Activated CD4-positive, alpha-beta T cell treated with anti-CD3 and anti-CD28 coated beads, Interleukin-2, amount 10 ng/mL, durations not matched to agents 7 days and 5 days (primary cell): ENCODE data around the gene KL. TPM values are rescaled to one million over a fixed set of nuclear protein-coding genes. Genes with fewer than 3 reads are reported as not detected.
A peak's percentile ranks its signal among the peaks of the same experiment; 100 is the strongest.

Experiments
- CTCF ChIA-PET: fragments of 350-600 bp; sonication (Branson Sonifier 250); formaldehyde crosslinking; loops from one replicate; lab custom pipeline; 2021; ENCODE audit warnings: antibody characterized with exemption; lab: Charles Lee
- POLR2A ChIA-PET: fragments of 350-600 bp; sonication (Branson Sonifier 250); formaldehyde crosslinking; loops from one replicate; lab custom pipeline; 2021; ENCODE audit warnings: antibody characterized with exemption; lab: Charles Lee
- DNase-seq: peaks from one replicate; pipeline ENCODE4 v3.0.0-alpha.2; 2020
- H3K27ac Mint-ChIP-seq: one replicate; pipeline ENCODE4 v1.8.0; 2021; ENCODE audit warnings: mild to moderate bottlenecking, moderate library complexity, mixed read lengths
- H3K27me3 Mint-ChIP-seq: one replicate; pipeline ENCODE4 v1.8.0; 2021; ENCODE audit warnings: mixed read lengths
- H3K36me3 Mint-ChIP-seq: one replicate; pipeline ENCODE4 v1.8.0; 2021; ENCODE audit warnings: low read depth, mixed read lengths
- H3K4me1 Mint-ChIP-seq: one replicate; pipeline ENCODE4 v1.8.0; 2021; ENCODE audit warnings: mixed read lengths
- H3K4me3 Mint-ChIP-seq: one replicate; pipeline ENCODE4 v1.8.0; 2021; ENCODE audit warnings: mild to moderate bottlenecking, moderate library complexity, mixed read lengths
- H3K9me3 Mint-ChIP-seq: one replicate; pipeline ENCODE4 v1.8.0; 2021; ENCODE audit warnings: mixed read lengths
- total RNA-seq, 2 experiments: library from RNA; stranded (reverse); gene quantifications; one replicate each; pipeline ENCODE4 v1.2.3, GENCODE V29; 2021

KL gene
- total RNA-seq, 2 experiments from 2014 or later = 0.25 to 0.27 TPM

DNA sequence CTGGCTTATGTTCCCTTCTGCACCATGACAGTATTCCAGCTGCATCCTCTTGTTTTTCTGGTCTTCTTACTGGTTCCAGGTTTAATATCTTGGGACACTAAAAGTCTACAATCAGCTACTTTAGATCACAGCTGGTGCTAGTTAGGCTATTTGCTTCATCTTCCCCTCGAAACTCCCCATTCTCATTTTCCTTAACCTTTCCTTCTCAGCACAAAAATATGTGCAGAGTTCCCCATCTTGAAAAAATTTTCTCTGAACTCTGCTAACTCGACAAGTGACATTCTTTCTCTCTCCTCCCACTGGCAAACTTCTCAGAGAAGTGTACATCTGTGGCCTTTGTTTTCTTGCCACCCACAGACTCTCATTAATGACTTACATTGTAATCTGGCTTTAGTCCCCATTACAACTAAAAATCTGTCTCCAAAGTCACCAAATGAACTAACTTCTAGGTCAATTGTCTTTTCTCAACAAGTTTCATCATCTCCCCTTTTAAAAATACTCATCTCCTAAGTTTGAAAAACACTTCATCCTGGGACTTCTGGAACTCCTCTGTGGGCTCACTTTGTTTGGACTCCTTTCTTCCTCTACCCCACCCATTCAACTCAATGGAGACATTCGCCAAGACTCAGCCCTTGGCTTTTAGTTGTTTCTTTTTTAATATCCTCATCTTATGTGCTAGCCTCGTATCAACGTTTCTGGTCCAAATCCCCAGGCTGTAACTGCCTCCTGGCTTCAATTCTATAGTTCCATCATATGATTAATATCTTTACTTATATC is 7.1 kb upstream of the KL start:
- Mint-ChIP-seq H3K4me1 (peaks cover 4% of the 10 kb centered on the region), H3K9me3 (peaks cover 22% of the 10 kb centered on the region), H3K27me3 (peaks cover 55% of the 10 kb centered on the region), H3K27ac (no peak overlapping the region), H3K4me3 (no peak overlapping the region), H3K36me3 (peaks cover 1% of the 10 kb centered on the region)
- ChIA-PET CTCF (no interaction called here), POLR2A (no interaction called here)
- no peak for DNase-seq

DNA sequence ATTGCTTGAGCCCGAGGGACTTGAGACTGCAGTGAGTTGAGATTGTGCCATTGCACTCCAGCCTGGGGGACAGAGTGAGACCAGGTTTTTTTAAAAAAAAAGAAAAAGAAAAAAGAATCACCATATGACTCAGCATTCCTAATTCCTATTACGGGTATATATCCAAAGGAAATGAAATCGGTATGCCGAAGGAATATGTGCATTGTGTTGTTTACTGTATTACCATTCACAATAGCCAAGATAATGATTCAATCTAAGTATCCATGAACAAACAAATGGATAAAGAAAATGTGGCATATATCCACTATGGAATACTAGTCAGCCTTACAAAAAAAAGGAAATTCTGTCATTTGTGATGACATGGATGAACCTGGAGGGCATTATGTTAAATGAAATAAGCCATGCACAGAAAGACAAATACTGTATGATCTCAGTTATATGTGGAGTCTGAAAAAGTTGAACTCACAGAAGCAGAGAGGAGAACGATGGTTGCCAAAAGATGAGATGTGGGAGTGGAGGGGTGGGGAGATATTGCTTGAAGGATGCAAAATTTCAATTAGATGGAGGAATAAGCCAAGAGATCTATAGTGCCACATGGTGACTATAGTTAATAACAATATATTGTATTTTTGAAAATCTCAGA is 4.3 kb upstream of the KL start:
- Mint-ChIP-seq H3K36me3 (peaks cover 5% of the 10 kb centered on the region), H3K4me3 (no peak overlapping the region), H3K9me3 (peaks cover 17% of the 10 kb centered on the region), H3K4me1 (peaks cover 13% of the 10 kb centered on the region), H3K27ac (no peak overlapping the region), H3K27me3 (peaks cover 57% of the 10 kb centered on the region)
- ChIA-PET CTCF (no interaction called here), POLR2A (no interaction called here)
- no peak for DNase-seq

DNA sequence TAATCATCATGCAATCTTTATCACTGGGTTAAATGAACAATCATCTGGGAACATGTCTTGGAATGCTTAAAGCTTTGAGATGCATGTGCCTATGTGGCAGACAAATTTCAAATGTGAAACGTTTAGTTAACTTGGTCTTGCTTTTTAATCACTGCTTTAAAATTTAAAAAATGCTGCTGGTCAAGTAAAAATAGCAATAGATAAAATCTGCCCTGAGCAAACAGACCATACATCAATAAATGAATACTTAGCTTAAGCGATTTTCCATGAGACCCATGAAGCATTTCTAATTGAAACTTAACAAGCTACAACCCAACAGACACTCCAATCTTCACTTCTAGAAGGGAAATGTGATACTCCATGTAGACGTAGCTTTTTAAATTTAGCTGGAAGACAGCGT is 1.9 kb upstream of the KL start:
- POLR2A ChIA-PET = no interaction called here
- CTCF ChIA-PET = no interaction called here
- no peak for DNase-seq
- no peak overlapping the region for H3K27ac Mint-ChIP-seq
- peaks cover 18% of the 10 kb centered on the region for H3K4me1 Mint-ChIP-seq
- no peaks in the 10 kb centered on the region for H3K9me3 Mint-ChIP-seq
- peaks cover 5% of the 10 kb centered on the region for H3K36me3 Mint-ChIP-seq
- H3K27me3 Mint-ChIP-seq = peaks cover 60% of the 10 kb centered on the region
- H3K4me3 Mint-ChIP-seq = no peak overlapping the region

DNA sequence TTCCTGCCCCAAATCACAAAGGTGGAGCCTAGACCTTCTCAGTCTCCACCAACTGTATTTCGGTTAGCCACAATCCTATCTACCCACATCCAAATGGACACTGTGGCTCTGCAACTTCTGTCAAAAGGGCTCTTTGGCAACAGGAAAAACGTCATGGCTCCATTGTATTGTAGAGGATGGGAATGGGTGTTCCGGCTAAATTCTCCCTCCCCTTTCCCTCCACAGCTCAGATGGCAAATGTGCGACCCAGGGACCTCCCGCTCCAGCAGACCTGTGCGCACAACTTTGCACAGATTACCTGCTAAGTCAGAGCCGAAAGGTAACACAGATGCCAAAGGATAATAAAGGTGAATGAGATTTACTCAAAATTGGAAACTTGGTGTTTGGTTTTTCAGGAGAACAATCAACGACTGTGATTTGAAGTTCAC is 968 bp upstream of the KL start:
- H3K4me1 Mint-ChIP-seq = peaks cover 18% of the 10 kb centered on the region
- no peaks in the 10 kb centered on the region for H3K9me3 Mint-ChIP-seq
- no peak for DNase-seq
- ChIA-PET POLR2A (no interaction called here), CTCF (no interaction called here)
- H3K4me3 Mint-ChIP-seq = peak overlapping the region; percentile 53
- H3K36me3 Mint-ChIP-seq = peaks cover 5% of the 10 kb centered on the region
- H3K27ac Mint-ChIP-seq = peak overlapping the region; percentile 19
- H3K27me3 Mint-ChIP-seq = peaks cover 66% of the 10 kb centered on the region

DNA sequence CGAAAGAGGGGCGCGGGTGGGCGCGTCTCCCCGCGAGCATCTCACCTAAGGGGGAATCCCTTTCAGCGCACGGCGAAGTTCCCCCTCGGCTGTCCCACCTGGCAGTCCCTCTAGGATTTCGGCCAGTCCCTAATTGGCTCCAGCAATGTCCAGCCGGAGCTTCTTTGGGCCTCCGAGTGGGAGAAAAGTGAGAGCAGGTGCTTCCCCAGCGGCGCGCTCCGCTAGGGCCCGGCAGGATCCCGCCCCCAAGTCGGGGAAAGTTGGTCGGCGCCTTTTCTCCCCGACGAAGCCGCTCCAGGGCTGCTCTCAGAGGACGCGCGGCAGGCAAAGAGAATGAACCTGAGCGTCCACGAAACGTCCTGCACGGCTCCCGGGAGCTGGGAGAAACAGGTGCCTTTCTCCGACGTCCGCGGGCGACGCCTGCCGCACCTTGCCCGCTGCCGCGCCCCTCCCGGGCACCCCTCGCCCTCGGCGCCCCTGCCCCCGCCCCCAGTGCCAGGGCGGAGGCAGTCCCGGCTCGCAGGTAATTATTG is 366 bp upstream of the KL start:
- POLR2A ChIA-PET = no interaction called here
- no peaks in the 10 kb centered on the region for H3K9me3 Mint-ChIP-seq
- peaks cover 69% of the 10 kb centered on the region for H3K27me3 Mint-ChIP-seq
- H3K27ac Mint-ChIP-seq = peak overlapping the region; percentile 19
- CTCF ChIA-PET = no interaction called here
- peak overlapping the region; percentile 53 for H3K4me3 Mint-ChIP-seq
- DNase-seq = peak; percentile 8
- H3K36me3 Mint-ChIP-seq = peaks cover 5% of the 10 kb centered on the region
- H3K4me1 Mint-ChIP-seq = peaks cover 18% of the 10 kb centered on the region

DNA sequence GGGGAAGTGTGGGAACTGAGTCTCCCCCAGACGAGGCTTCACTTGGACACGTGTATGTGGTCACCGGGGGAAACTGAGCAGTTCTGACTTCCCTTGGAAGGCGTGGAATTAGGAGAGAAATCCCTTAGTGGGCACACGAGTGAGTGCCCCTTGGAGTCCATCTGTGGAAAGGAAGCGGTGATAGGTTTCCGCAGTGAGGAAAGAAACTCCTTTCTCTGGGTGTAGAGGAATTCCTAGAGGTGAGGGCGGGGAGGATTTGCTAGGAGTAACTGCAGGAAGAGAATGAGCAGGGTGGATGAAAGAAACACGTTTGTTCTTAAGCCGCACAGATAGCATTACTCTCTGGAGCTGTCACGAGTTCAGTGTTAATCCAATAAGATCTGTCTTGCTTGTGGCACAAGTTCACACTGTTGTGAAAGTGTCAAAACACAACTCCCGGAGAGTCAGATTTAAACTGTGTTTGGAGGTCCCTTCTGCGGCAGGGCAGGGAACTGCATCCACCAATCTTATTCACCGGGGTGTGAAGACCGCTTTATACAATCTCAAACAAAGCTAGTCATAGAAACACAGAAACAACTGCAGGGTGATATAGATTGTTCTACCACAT is 1.2 kb downstream of the KL start:
- Mint-ChIP-seq H3K4me1 (peaks cover 18% of the 10 kb centered on the region), H3K36me3 (peaks cover 5% of the 10 kb centered on the region), H3K27ac (peak overlapping the region; percentile 63), H3K9me3 (no peaks in the 10 kb centered on the region), H3K27me3 (peaks cover 71% of the 10 kb centered on the region), H3K4me3 (peak overlapping the region; percentile 71)
- peak; percentile 61 for DNase-seq
- ChIA-PET POLR2A (no interaction called here), CTCF (interaction anchor here (0.9 kb wide), 1 partner anchor 40 kb away, joined by 3 read pairs; no protein-coding TSS in a partner anchor)

DNA sequence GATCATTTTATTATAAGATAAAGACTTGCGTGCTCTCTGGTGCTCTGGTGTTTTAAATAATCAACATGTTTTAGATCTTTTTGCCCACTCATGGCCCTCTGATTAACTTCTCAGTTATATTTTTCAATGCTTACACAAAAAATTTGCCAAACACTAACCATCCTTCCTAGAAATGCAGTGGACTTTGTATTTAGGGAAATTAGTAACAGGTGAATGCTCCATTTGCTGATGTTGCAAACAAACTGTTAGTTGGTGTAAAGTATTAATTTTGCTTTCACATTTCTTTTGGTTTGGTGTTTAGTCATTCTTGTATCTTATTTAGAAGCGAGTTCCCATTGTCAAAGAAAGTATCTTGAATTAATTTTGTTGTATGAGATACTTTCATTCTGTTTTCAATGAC is 2.7 kb downstream of the KL start:
- Mint-ChIP-seq H3K4me3 (no peak overlapping the region), H3K9me3 (no peaks in the 10 kb centered on the region), H3K36me3 (peaks cover 5% of the 10 kb centered on the region), H3K27ac (no peak overlapping the region), H3K27me3 (peaks cover 69% of the 10 kb centered on the region), H3K4me1 (peaks cover 18% of the 10 kb centered on the region)
- no peak for DNase-seq
- ChIA-PET POLR2A (no interaction called here), CTCF (no interaction called here)

DNA sequence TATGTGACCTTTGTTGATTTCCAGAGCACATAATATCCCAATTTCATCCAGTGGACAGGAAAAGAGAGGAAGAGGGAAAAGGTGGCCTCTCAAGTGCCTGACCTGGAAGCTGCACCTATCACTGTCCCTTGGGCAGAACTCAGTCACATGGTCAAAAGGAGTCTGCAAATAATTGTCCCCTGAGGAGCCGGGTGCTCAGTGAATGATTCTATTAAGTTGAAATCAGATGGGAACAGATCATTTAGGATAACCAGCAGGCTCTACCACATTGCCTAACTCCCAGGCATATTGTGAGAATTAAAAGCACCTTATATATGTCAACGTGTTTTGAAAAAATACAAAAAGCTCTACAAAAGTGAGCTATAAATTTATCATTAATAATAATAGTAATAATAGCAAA is 6.8 kb downstream of the KL start:
- no peak for DNase-seq
- Mint-ChIP-seq H3K4me3 (no peak overlapping the region), H3K9me3 (no peaks in the 10 kb centered on the region), H3K27me3 (peaks cover 57% of the 10 kb centered on the region), H3K36me3 (no peaks in the 10 kb centered on the region), H3K27ac (no peak overlapping the region), H3K4me1 (no peaks in the 10 kb centered on the region)
- POLR2A ChIA-PET = no interaction called here
- CTCF ChIA-PET = no interaction called here

DNA sequence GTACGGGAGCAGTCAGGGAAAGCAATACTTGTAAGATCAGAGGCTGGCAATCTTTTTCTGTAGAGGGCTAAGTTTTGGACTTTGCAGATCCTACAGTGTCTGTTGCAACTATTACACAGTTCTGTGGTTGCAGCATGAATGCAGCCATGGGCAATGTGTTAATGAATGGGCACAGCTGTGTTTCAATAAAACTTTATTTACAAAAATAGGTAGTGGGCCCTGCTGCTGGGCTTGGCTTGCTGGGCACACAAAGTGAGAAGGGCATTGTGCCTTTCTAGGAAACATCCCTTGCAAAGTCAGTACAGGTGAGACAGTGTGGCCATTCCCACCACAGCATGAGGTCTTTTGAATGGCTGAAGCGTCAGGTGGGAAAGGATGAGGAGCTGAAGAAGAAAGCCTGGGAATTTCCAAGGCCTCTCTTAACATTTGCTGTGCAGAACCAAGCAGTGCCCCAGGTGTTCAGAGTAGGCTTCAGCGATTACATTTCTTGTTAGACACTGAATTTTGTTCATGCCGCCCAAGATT is 9.1 kb downstream of the KL start:
- ChIA-PET CTCF (no interaction called here), POLR2A (no interaction called here)
- Mint-ChIP-seq H3K4me1 (no peaks in the 10 kb centered on the region), H3K27me3 (peaks cover 47% of the 10 kb centered on the region), H3K4me3 (no peak overlapping the region), H3K36me3 (no peaks in the 10 kb centered on the region), H3K9me3 (no peaks in the 10 kb centered on the region), H3K27ac (no peak overlapping the region)
- DNase-seq = no peak

DNA sequence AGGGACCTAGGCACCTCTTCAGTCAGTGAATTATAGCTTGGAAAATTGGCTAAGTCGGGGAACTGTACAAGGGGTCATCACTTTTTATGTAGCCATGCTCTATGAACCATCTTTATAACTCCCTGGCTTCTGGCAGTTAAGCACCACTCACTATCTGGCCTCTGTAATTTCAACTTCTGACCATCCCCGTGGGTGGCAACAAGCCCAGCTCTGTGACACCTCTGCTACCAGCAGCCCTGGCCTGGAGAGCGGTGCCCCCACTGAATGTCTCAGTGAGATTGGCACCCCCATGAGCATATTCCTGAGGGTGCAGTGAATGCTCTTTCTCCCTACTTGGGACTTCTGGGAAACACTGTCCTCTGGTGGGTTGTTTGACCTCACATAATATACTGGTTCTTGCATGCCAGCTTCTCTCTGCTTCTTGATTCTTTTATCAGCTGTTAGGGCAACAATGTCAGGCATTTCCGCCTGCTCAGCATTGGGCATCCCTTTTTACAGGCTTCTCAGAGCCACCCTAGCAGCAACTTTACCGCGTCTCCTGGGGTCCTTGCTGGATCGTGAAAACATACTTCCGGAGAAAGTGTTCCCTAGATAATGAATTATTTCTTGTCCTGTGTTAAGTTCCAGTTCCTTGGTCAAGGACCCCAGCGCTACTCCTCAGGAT is 10.4 kb downstream of the KL start:
- Mint-ChIP-seq H3K4me3 (no peak overlapping the region), H3K27ac (no peak overlapping the region), H3K9me3 (no peaks in the 10 kb centered on the region), H3K36me3 (no peaks in the 10 kb centered on the region), H3K4me1 (no peaks in the 10 kb centered on the region), H3K27me3 (peaks cover 42% of the 10 kb centered on the region)
- ChIA-PET POLR2A (no interaction called here), CTCF (no interaction called here)
- no peak for DNase-seq

DNA sequence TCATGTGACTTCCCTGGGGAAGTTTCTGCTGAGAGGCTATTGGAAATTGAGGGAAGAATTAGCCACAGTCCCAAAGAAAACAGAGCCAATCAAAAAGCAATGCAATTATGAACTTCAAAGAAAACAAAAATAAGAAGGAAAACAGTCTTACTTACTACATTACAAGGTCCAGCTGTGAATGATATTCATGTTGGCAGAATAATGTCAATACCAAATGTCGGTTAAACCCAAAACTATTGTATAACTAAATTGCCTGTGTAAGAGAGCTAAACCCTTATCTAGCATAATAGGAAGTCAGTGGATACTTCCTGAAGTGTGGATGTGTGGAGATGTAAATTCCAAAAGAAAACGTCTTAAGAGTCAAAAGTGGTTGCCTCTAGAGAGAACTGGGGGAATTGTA is 12.4 kb downstream of the KL start:
- CTCF ChIA-PET = no interaction called here
- Mint-ChIP-seq H3K36me3 (no peaks in the 10 kb centered on the region), H3K9me3 (no peaks in the 10 kb centered on the region), H3K27me3 (peaks cover 35% of the 10 kb centered on the region), H3K27ac (no peak overlapping the region), H3K4me1 (peaks cover 13% of the 10 kb centered on the region), H3K4me3 (no peak overlapping the region)
- POLR2A ChIA-PET = no interaction called here
- no peak for DNase-seq

DNA sequence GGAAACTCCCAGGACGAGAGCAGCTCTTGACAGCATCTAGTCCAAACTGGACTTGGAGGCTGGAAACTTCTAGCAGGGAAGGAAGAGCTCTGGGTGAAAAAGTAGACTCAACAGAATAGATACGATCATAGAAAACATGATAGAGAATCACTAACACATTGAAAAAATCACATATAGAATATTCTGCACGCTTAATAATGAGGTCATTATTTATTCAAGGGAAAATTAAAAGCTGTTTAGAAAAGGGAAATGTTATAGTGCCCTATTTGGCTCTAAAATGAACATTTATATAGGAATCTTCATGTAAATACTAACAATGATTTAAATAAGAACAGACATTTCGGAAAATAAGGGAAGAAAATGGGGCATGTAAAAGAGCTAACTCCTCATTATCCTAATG is 15.1 kb downstream of the KL start:
- H3K4me1 Mint-ChIP-seq = peaks cover 14% of the 10 kb centered on the region
- H3K27me3 Mint-ChIP-seq = peaks cover 25% of the 10 kb centered on the region
- H3K4me3 Mint-ChIP-seq = no peak overlapping the region
- H3K9me3 Mint-ChIP-seq = no peaks in the 10 kb centered on the region
- H3K36me3 Mint-ChIP-seq = no peaks in the 10 kb centered on the region
- no peak overlapping the region for H3K27ac Mint-ChIP-seq
- ChIA-PET CTCF (no interaction called here), POLR2A (no interaction called here)
- no peak for DNase-seq
